HL-60 (cell line): Measurements from ENCODE around the gene NUCB1.
"Not testable (repeated sequence)": the region's sequence is repeated elsewhere in the genome, so short reads cannot be mapped to it uniquely, and the experiment has no call there.

Experiments
- CTCF ChIP-seq: IDR thresholded peaks from one replicate; pipeline ENCODE4 v1.5.1; 2011; ENCODE audit warnings: low read length, control low read depth, inconsistent platforms; ENCODE audit not compliant: insufficient read depth
- POLR2AphosphoS5 ChIP-seq: IDR thresholded peaks from 2 replicates; pipeline ENCODE4 v1.6.1; 2012; ENCODE audit warnings: low read depth

GRCh38 chr19:48909424-48910077 is 9.4 kb downstream of the NUCB1 start:
- TF ChIP-seq CTCF, POLR2AphosphoS5: not testable (repeated sequence)
